Activated CD8-positive, alpha-beta memory T cell treated with anti-CD3 and anti-CD28 coated beads, Interleukin-2, amount 50 U/mL, for 1 hour (primary cell): Measurements from ENCODE around the gene CAPN3.
"Not testable (repeated sequence)": the region's sequence is repeated elsewhere in the genome, so short reads cannot be mapped to it uniquely, and the experiment has no call there.

Experiments used
- DNase-seq: peaks from one replicate; pipeline ENCODE4 v3.0.0-alpha.2; 2020; ENCODE audit errors: extremely low read depth

CAPN3 gene

DNA sequence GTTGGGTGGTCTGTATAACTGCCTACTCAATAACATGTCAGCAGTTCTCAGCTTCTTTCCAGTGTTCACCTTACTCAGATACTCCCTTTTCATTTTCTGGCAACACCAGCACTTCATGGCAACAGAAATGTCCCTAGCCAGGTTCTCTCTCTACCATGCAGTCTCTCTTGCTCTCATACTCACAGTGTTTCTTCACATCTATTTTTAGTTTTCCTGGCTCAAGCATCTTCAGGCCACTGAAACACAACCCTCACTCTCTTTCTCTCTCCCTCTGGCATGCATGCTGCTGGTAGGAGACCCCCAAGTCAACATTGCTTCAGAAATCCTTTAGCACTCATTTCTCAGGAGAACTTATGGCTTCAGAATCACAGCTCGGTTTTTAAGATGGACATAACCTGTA lies at the start of gene CAPN3:
TSS of gene CAPN3 (plus strand) at position 253 of the 400 bp plus-strand sequence. CDS start 305 bp downstream, outside the sequence.
- no peak for DNase-seq

DNA sequence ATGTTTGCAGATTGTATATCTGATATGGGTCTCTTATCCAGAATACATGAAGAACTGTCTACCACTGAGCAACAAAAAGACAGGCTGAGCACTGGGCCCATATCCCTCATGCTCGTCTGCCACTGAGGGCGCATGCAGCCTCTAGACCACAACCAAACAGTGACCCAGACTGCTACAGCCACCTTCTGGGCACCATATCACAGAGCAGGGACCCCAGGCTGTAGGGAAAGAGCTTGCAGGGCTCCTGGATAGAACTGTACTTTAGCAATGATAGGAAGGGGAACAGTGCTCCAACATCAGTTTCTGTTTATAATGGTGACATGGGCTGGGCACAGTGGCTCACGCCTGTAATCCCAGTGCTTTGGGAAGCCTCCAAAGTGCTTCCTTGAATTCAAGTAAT lies 45.8 kb upstream of the CAPN3 start:
- no peak for DNase-seq

DNA sequence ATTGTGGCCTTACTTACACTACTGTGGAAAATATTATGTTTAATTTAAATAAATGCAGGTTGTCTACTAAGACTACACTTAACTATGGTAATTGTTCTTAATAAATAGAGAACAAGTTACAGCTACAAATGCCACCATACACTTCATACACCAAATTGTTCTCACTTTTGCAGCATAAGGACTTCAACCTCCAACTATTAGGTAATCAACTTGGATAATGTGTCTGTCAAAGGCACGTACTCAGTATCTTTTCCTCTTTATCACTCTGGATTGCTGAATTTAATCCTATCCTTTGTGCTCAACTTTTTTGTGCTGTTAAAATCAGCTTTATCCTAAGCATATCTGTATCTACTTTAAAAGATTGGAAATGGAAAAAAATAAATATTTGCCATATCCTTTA lies 44.5 kb upstream of the CAPN3 start:
- no peak for DNase-seq

DNA sequence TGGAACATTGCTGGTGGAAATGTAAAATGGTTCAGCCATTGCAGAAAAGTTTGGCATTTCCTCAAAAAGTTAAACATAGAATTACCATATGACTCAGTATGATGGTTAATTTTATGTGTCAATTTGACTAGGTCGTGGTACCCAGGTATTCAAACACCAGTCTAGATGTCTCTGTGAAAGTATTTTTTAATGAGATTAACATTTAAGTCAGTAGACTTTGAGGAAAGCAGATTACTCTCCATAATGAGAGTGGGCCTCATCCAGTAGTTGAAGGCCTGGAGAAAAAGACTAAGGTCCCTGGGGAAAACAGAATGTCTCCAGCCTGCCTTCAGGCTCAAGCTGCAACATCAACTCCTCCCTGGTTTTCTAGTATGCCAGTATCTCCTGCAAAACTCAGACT lies 43.8 kb upstream of the CAPN3 start:
- DNase-seq: no peak

DNA sequence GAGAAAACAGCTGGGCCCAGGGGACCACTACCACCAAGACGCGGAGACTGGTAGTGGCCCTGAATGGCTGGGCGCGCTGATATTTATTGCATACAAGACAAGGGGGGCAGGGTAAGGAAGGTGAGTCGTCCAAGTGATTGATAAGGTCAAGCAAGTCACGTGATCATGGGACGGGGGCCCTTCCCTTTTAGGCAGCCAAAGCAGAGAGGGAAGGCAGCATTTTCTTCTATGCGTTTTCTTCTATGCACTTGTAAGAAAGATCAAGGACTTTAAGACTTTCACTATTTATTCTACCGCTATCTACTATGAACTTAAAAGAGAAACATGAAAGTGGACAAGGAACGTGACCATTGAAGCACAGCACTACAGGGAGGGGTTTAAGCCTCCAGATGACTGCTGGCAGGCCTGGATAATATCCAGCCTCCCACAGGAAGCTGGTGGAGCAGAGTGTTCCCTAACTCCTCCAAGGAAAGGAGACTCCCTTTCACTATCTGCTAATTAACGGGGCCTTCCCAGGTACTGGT lies 43.0 kb upstream of the CAPN3 start:
- not testable (repeated sequence) for DNase-seq

DNA sequence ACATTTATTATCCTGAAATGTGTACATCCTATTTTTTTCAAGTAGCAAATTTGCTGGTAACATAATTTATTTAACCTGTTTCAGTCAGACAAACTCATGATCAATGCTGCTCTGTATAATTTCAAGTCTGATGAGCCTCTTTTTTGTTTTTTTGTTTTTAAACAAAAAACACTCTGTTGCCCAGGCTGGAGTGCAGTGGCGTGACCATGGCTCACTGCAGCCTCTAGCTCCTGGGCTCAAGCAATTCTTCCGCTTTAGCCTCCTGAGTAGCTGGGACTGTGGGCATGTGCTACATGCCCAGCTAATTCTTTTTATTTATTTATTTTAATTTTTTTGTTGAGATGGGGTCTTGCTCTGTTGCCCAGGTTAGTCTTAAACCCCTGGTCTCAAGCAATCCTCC lies 40.1 kb upstream of the CAPN3 start:
- DNase-seq: no peak

DNA sequence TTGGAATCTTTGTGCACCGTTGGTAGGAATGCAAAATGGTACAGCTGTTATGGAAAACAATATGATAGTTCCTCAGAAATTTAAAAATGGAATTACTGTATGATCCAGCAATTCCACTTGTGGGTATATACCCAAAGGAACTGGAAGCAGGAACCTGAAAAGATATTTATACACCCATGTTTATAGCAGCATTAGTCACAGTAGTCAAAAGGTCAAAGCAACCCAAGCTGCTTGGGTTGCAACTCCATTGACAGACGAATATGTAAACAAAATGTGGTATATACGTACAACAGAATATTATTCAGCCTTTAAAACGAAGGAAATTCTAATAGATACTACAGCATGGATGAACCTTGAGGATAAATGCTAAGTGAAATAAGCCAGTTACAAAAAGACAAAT lies 35.0 kb upstream of the CAPN3 start:
- DNase-seq: no peak

DNA sequence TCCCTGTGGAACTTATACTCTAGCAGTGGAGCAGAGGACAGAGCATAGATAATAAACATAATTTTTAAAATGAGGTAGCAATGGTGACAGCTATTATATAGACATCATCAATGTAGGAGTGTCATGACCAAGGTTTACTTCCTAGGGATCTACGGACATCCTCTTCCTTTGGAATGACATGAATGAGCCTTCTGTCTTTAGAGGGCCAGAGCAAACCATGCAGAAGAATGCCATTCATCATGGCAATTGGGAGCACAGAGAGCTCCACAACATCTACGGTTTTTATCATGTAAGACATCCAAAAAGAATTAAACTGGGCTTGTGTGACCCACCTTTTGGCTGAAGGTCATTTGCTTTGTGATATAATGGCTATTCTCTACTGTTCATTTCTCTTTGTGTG lies 30.1 kb upstream of the CAPN3 start:
- no peak for DNase-seq

DNA sequence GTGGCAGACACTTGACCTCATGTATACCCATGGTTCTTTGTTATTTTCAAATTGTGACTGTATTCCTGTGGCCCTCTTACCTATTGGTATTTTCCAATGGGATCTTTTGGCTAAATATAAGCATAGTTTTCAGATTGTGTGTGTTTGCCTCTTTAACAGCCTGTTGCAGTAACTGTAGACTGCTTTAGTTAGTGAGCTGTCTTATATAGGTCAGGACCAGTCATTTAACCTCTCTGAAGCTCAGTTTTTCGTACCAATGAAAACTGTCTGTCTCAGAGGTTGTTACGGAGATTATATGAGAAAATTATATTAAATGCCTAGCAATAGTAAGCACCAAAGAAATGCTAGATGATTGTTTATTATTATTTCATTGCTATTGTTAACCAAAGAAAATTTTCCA lies 29.3 kb upstream of the CAPN3 start:
- no peak for DNase-seq

DNA sequence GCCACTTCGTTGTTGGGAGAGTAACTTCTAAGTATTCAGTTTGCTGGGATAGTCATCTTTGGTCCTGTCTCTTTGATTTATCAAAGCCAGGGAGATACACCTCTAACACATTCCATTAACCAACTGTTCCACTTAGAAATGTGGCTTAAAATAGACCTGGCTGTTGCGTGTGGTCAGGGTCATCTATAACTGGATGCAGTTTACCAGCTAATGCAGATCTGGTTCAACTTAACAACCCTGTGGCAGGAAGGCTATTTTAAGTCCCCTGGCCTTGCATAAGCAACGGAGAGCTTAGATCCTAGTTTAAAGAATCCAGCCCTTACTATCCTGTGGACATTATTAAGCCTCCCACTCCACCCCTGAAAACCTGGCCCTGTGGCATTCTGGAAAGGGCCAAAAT lies 28.1 kb upstream of the CAPN3 start:
- DNase-seq: no peak

DNA sequence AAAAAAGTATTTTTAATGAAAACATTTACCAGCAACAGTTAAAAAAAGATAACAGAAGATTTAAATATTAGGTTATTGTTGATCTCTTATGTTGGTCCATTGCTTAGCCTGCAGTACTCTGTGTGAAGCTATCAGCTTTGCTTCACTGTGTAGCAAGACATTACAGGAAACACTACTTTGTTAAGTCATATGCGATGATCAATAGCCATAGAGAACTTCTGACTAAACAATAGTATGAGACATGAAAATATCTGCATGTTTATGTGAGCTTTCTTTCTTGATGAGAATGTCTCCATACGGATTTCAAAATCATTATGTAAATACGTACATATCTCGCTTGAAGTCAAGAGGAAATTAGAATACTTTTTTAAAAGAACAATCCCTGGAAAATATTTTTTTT lies 27.0 kb upstream of the CAPN3 start:
- DNase-seq: no peak

DNA sequence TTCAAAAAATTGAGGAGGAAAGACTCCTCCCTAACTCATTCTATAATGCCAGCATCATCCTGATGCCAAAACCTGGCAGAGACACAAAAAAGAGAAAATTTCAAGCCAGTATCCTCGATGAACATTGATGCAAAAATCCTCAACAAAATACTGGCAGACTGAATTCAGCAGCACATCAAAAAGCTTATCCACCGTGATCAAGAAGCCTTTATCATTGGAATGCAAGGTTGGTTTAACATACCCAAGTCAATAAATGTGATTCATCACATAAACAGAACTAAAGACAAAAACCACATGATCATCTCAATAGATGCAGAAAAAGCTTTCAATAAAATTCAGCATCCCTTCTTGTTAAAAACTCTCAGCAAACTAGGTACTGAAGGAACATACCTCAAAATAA lies 24.2 kb upstream of the CAPN3 start:
- DNase-seq: no peak

DNA sequence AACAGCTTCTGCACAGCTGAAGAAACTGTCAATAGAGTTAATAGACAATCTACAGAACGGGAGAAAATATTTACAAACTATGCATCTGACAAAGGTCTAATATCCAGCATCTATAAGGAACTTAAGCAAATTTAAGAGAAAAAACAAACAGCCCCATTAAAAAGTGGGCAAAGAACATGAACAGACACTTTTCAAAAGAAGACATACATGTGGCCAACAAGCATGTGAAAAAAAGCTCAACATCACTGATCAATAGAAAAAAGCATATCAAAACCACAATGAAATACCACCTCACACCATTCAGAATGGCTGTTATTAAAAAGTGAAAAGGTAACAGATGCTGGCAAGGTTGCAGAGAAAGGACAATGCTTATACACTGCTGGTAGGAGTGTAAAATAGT lies 22.7 kb upstream of the CAPN3 start:
- not testable (repeated sequence) for DNase-seq

DNA sequence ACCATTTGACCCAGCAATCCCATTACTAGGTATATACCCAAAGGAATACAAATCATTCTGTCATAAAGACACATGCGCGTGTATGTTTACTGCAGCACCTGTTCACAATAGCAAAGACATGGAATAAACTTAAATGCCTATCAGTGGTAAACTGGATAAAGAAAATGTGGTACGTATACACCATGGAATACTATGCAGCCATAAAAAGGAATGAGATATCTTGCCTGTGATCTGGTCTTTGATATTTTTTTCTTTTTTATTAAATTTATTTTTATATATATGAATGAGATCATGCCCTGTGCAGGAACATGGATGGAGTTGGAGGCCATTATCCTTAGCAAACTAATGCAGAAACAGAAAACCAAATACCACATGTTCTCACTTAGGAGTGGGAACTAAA lies 22.2 kb upstream of the CAPN3 start:
- not testable (repeated sequence) for DNase-seq

DNA sequence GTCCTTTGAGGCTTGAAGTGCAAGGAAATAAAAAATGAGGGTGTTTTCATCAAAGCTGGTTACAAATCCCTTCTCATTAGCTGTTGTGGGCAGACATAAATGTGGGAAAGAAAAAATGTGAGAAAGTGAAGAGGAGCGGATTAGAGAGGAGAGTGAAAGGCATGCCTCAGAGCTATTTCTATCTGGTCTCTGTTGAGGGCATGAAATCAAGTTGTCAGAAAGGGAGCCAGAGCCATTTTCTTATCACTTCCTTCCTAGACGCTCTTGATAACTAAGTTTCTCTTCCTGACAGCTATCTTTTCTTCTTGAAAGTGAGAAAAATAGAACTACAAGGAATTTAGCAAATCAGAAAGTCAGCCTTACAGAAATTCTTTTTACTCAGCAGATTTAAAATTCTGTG lies 20.8 kb upstream of the CAPN3 start:
- no peak for DNase-seq

DNA sequence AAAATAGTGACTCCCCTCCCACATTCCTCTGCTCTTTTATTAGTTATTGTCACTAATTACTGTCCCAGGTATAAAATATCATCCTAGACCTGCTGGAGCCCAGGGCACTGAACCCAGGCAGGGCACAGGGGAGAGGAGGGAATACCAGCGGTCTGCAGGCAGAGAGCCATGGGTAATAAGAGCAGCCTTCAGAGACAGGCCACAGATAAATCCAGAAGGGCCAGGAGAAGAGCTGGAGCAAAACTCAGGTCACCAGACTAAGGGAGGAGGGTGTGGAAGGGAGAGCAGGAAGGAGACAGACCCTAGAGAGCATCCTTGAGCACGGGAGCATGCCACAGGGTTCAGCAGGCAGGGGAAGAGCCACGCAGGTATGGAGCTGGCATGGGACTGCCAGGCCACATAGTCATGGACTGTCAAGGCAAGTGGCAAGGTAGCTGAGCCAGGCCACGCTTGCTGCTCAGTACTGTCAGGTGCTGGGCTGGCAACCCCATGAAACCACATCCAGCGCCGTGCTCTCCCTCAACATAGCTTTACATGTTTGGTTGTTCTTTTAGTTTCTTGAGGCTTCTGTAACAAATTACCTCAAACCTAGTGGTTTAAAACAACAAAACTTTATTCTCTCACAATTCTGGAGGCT lies 15.6 kb upstream of the CAPN3 start:
- DNase-seq: no peak

DNA sequence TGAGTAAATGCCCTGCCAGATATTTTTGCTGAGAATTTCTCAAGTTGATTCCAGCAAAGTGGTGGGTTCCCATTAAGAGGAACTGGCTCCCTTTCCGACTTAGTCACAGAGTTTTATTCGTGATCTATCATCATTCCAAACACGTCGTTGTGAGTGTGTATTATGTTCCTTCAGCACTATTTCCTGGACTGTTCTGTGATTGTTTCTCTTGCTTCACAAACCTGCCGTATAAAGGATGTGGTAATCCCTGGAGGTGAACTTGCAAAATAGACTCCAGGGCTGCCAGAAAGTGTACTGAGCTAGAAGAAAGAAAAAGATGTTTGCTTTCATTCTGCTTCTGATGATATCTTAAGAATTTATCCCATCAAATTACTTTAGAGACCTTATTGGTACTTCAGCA lies 14.5 kb upstream of the CAPN3 start:
- DNase-seq: no peak

DNA sequence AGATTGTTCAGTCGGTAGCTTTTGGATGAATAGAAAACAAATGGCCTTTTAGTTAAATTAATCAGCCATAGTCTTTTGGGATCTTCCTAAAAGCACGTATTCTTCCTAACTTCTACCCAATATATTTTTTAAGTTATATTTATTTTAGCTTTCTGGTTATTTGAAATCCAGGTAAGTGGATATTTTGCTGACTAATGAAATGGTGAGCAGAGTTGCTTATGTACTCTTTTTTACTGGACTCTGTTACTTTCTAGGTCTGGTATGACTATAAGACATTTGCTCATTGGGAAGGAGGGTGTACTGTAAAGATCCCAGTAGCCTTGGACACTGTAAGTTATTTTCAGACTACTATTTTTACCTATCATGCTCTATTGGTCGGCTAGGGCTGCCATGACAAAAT lies 13.8 kb upstream of the CAPN3 start:
- no peak for DNase-seq

DNA sequence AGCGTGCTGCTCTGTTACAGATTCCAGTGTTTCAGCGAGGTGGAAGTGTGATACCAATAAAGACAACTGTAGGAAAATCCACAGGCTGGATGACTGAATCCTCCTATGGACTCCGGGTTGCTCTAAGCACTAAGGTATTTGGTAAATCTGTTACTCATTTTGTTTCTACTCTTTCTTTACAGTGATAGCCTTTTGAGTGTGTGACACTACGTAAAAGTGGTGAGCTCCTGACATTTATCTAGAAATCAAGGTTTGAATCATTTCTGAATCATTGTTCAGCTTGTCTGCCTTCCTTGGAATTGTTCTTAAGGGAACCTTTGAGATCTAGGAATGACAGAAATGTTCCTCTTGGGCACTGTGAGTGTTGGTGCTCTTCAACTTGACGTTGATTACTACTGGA lies 11.2 kb upstream of the CAPN3 start:
- no peak for DNase-seq

DNA sequence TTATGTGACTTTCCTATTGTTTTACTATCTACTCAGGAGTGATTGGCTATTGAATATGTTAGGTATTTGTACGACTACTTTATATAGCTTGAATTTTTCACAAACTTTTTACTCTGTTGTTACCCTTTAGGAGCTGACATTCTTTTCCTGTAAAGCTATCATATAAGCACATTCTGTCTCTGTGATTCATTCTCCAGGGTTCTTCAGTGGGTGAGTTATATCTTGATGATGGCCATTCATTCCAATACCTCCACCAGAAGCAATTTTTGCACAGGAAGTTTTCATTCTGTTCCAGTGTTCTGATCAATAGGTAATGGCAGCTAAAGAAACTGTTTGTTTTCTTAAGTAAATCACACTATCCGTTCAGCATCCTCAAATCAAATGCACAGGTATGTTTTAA lies 10.1 kb upstream of the CAPN3 start:
- no peak for DNase-seq

DNA sequence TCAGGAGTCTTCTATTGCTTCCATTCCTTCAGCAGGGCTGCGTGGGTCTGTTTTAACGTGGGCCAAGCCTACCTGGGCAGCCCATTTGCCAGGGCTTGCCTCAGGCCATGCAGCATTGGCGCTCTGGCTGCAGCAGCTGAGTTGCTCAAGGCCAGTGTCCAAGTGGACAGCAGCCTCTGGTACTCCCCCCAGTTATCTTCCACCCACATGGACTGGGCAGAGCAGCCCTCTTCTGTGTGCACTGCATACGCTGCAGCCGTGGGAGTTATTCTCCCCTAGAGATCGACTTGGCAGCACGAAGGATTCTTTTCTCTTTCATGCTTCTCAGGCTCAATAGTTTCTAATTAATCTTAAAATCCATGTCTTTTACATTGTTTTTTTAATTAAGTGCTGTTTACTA lies 6.9 kb upstream of the CAPN3 start:
- DNase-seq: no peak

DNA sequence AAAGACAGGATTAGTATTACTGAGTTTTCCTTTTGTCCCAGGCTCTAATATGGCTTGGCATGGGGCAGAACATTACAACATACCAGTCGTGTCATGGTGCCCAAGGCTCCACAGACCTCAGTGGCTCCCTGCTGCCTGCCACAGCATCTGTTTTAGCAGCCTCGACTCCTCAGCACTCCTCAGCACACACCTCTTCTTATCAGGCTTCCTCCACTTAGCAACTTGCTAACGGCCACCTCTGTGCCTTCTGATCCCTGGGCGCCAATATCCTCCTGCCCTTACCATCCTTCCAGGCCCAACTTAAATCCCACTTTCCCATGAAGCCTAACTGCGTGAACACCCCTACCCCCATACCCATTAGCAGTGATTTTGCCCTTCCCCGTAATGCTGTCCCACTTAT lies 6.2 kb upstream of the CAPN3 start:
- DNase-seq: no peak

DNA sequence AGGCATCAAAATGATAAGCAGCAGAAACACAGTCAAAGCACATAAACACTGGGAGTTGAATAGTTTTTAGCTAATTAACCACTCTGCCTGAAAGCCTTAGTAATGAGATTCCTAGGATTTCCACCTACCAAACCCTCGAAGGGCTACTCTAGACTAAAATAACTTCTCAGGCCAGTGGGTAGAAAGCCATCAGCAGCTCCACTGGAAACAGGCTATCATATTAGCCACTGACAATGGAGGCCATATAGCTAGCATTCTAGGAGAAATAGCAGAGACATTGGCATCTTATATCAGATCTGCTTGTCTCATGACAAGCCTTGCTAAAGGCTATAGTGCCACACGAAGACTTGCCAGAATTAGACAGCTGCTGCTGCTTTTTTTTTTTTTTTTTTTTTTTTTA lies 4.5 kb upstream of the CAPN3 start:
- DNase-seq: no peak

DNA sequence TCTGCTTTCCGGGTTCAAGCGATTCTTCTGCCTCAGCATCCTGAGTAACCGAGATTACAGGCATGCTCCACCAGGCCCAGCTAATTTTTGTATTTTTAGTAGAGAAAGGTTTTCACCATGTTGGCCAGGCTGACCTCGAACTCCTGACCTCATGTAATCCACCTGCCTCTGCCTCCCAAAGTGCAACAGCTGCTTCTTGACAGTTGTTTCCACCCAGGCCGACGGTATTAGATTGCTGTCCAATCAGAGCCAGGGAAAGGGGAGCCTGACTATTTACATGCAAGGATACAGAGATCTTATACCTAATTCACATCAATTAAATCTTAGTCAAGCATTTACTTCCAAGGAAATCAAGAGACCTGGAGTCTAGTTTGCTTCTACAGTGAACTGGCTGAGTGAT lies 4.0 kb upstream of the CAPN3 start:
- no peak for DNase-seq
